HG03457 (cell line): ENCODE results near the gene MRPL11.
A peak's percentile ranks its signal among the peaks of the same experiment; 100 is the strongest.
"Not testable (repeated sequence)": the region's sequence is repeated elsewhere in the genome, so short reads cannot be mapped to it uniquely, and the experiment has no call there.

Source experiments
- ATAC-seq: cut with Tn5 transposase; IDR thresholded peaks from one replicate; pipeline ENCODE4 v1.9.1; 2021; ENCODE audit warnings: moderate number of reproducible peaks; ENCODE audit not compliant: unreplicated experiment

Gene MRPL11

DNA sequence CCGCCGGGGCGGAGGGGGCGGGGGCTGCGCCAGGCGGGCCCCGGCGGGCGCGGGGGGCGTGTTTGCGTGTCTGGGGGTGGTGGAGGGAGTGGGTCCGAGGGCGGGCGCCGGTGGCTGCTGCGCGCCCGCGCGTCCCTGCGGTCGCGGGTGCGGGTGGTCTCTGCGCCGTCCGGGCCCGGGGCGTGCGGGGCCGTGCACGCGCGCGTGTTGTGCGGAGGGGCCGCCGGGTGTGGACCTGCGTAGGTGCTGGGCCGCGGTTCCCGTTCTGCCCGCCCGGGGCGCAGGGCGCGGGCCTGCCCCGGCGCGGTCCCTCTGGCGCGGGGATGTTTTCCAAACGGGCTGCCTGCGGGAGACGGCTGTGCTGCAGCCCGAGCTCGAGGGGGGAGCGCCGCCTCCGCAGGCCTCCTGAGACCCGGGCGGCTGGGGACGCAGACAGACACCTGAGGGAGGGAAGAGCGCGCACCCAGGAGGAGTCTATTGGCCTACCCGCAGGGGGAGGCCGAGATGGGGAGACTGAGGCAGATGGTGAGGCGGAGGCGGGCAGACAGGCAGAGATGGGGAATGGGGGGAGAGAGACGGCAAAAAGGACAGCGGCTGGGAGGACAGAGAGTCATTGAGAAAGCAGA, 28.5 kb upstream of the MRPL11 start:
- no peak for ATAC-seq

GRCh38 chr11:66466225-66467033, 27.8 kb upstream of the MRPL11 start, which contains the start of gene PELI3:
Gene PELI3, plus strand, starts transcription at chr11:66466905. Its CDS starts 1,224 bp downstream, at chr11:66468129.
- ATAC-seq: peak; percentile 64

DNA sequence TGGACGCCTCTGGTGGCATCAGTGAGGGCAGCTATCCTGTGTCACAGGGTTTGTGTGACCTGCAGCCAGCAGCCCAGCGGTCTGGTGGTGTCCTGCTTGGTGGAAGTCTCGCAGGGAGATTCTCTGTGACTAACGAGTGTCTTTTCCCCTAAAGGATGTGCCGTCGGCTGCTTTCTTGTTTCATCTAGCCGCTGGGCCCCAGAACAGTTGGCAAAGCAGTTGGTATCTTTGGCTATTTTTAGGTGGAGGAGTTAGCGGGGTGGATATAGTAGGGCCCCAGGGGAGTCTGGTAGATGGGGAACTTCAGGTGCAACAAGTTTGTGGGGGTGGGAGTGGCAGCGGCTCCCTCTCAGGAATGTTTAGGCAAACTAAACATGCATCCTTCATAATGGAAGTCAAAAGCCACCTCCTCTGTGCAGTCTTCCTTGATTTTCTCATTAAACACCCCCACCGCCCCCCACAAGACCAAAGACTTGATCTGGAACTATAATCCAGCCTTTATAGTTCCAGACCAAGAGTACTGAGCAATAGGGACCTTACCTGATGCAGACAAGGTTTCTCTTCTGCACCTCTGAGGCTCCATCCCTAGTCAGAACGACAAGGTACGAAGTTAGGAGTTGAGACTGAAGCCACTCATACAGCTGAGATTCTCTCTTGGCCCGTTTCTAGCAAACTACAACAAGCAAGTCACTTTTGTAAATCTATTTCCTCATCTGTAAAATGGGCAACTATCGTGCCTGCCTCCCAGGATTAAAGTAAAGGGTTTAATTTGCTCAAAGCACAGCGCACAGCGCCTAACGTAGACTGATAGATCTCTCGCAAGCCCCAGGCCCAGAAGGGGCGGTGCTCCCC, 27.0 kb upstream of the MRPL11 start:
- ATAC-seq: no peak

GRCh38 chr11:66464916-66465315, 26.3 kb upstream of the MRPL11 start:
- no peak for ATAC-seq

DNA sequence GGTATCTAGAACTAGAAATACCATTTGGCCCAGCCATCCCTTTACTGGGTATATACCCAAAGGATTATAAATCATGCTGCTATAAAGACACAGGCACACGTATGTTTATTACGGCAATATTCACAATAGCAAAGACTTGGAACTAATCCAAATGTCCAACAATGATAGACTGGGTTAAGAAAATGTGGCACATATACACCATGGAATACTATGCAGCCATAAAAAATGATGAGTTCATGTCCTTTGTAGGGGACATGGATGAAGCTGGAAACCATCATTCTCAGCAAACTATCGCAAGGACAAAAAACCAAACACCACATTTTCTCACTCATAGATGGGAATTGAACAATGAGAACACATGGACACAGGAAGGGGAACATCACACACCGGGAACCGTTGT, 25.5 kb upstream of the MRPL11 start:
- ATAC-seq: not testable (repeated sequence)

DNA sequence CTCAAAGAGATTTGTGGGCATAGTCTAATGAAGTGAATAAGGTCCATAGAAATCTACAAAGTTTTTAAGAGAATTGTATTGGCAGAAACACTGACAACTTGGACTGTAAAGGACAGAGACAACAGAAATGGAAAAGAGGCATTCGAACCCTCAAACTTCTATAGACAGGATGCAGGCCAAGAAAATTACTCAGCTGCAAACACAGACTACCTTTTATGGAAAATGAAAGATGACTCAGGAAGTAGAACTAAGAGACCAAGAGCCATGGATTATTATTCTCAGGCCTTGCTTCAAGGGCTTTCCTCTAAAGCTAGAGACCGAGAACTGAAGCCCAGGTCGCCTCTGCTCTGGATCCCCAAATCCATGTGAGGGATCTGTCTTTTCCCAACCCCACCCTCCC, 24.3 kb upstream of the MRPL11 start:
- ATAC-seq: no peak

GRCh38 chr11:66462010-66462409, 23.4 kb upstream of the MRPL11 start:
- no peak for ATAC-seq

DNA sequence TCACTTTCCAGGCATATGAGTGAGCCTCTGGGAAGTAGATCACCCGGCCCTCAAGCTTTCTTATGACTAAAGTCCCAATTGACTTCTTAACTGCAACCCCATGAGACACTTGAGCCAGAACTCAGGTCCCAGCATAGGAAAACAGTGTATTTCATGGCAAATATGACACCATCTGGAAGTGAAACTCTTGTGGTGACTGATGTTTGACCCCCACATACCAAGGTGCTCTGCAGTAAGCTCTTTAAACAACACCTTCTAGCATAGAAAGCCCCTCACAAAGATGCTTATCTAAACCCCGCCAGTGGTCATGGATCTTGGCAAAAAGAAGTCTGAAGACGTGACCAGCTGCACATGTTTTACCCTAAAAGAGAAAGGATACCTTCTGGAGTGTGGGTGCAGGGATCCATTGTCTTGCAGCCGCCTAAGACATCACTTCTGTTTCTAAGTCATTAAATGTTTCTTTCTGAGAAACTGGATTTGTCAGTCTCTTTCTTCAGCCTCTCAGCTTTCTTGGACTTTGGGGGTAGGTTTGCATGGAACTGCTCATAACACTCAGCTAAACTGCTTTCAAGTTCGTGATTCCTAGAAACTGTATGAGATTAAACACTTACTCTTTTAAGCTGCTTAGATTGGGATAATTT, 20.6 kb upstream of the MRPL11 start:
- no peak for ATAC-seq

GRCh38 chr11:66457826-66458225, 19.2 kb upstream of the MRPL11 start:
- no peak for ATAC-seq

- no peak for ATAC-seq
These were observed 16.2 kb upstream of the MRPL11 start for GRCh38 chr11:66454828-66455227.

DNA sequence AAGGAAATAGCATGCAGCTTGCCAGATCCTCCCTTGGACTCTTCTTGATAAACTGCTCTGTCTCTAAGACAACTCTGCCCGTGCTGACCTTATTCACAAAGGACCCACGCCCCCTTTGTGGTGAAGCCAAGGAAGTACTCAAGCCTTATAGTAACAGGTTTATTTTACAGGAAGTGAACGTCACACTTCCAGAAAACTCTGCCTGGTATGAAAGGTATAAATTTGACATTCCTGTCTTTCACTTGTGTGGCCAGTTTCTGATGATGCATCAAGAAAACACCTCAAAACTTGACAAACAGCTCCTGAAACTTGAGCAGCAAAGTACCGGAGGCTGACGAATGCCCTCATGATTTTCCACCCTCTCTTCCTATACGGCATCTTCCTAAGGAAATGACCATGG, 15.6 kb upstream of the MRPL11 start:
- ATAC-seq: no peak

GRCh38 chr11:66451663-66452062, 13.0 kb upstream of the MRPL11 start:
- ATAC-seq: no peak

DNA sequence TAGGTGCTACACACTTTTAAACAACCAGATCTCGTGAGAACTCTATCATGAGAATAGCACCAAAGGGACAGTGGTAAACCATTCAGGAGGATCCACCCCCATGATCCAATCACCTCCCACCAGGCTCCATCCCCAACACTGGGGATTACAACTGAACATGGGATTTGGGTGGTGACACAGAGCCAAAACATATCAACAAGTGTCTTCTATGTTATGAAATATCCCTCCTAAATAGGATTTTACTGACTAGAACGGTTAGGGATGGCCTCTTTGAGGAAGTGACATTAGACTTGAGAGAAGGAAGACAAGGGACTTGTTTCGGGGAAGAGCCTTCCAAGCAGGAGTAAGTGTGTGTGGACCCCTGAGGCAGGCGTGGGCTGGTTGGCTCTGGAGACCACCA, 11.9 kb upstream of the MRPL11 start:
- ATAC-seq: no peak

- ATAC-seq: no peak
These were observed 9.9 kb upstream of the MRPL11 start for GRCh38 chr11:66448523-66448922.

DNA sequence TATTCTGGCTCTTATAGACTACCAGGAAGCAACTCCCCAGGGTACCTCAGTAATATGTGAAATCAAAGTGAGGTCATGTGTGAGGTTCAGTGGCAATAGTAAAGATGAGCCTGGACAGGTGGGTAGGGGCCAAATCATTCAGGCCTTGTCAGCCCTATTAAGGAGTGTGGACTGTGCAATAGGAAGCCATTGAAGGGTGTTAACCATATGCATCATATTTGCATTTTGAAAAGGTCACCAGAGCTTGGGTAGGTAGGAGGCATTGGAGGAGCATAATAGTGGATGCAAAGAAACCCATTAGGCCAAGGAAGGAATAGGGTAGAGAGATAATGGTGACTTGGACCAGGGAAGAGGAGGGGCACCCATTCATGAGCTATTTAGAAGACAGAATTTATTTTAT, 8.4 kb upstream of the MRPL11 start:
- no peak for ATAC-seq

GRCh38 chr11:66443602-66444001, 5.0 kb upstream of the MRPL11 start:
- no peak for ATAC-seq

- not testable (repeated sequence) for ATAC-seq
These were observed 2.3 kb upstream of the MRPL11 start for GRCh38 chr11:66440940-66441282.

- not testable (repeated sequence) for ATAC-seq
These were observed 1.7 kb upstream of the MRPL11 start for GRCh38 chr11:66440101-66440939.

DNA sequence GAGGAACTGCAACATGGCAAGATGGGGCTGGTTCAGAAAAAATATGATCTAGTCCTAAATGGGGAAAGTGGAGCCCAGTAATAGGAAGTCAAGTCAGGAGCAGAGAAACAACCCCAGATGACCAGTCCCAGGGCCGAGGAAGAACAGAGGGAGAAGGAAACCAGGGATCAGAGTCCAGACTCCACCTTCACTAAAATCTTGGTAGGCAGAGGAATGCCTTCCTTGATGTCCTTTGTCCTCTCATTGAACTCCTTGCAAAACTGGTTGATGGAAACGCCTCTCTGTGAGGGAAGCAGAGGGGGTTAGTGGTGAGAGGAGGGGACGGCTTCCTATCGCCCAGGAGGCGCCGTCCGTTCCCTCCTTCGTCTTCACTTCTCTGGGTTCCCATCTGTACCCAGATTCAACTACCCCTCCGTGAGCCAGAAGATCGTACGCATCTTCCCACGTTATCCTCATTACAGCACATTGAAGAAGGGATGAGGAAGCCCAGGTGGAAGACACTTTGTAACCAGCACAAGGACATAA, 607 bp downstream of the MRPL11 start:
- no peak for ATAC-seq

GRCh38 chr11:66432597-66432996, 6.1 kb downstream of the MRPL11 start:
- ATAC-seq: no peak
